Activated CD8-positive, alpha-beta T cell treated with anti-CD3 and anti-CD28 coated beads for 36 hours (primary cell): ENCODE measurements around the gene SNAPC2. TPM values are rescaled to one million over a fixed set of nuclear protein-coding genes. Genes with fewer than 3 reads are reported as not detected.

Source experiments
- ATAC-seq: fragments of 200-7000 bp; cut with Tn5 transposase; one replicate; pipeline ENCODE4 v1.10.0; 2021; ENCODE audit warnings: mild to moderate bottlenecking, moderate library complexity
- CTCF ChIA-PET: fragments of 350-600 bp; sonication (Branson Sonifier 250); formaldehyde crosslinking; loops from one replicate; lab custom pipeline; 2021; ENCODE audit warnings: antibody characterized with exemption; lab: Charles Lee
- POLR2A ChIA-PET: fragments of 350-600 bp; sonication (Branson Sonifier 250); formaldehyde crosslinking; loops from one replicate; lab custom pipeline; 2021; ENCODE audit warnings: antibody characterized with exemption; lab: Charles Lee
- DNase-seq: peaks from one replicate; pipeline ENCODE4 v3.0.0-alpha.2; 2020
- H3K27ac Mint-ChIP-seq: one replicate; pipeline ENCODE4 v1.8.0; 2021; ENCODE audit warnings: mild to moderate bottlenecking, mixed read lengths
- H3K27me3 Mint-ChIP-seq: one replicate; pipeline ENCODE4 v1.8.0; 2021; ENCODE audit warnings: mixed read lengths
- H3K36me3 Mint-ChIP-seq: one replicate; pipeline ENCODE4 v1.8.0; 2021; ENCODE audit warnings: low read depth, mixed read lengths
- H3K4me1 Mint-ChIP-seq: one replicate; pipeline ENCODE4 v1.8.0; 2021; ENCODE audit warnings: low read depth, mixed read lengths
- H3K4me3 Mint-ChIP-seq: one replicate; pipeline ENCODE4 v1.8.0; 2021; ENCODE audit warnings: mild to moderate bottlenecking, moderate library complexity, mixed read lengths
- H3K9me3 Mint-ChIP-seq: one replicate; pipeline ENCODE4 v1.8.0; 2021; ENCODE audit warnings: mixed read lengths
- intact Hi-C: fragments of 100-400 bp; cut with micrococcal nuclease; formaldehyde crosslinking; loops from one replicate; pipeline ENCODE4 v1.10.0; 2022
- total RNA-seq, 2 experiments: library from RNA; stranded (reverse); gene quantifications; one replicate each; pipeline ENCODE4 v1.2.3, GENCODE V29; 2021
- TF ChIP-seq, protein P1 (sequence below): fragments of 200-600 bp; IDR thresholded peaks from one replicate; pipeline ENCODE4 v1.8.0; 2022; ENCODE audit warnings: antibody characterized with exemption, mild to moderate bottlenecking

The SNAPC2 gene
- total RNA-seq, 2 experiments from 2014 or later = 16.0 to 18.2 TPM

DNA sequence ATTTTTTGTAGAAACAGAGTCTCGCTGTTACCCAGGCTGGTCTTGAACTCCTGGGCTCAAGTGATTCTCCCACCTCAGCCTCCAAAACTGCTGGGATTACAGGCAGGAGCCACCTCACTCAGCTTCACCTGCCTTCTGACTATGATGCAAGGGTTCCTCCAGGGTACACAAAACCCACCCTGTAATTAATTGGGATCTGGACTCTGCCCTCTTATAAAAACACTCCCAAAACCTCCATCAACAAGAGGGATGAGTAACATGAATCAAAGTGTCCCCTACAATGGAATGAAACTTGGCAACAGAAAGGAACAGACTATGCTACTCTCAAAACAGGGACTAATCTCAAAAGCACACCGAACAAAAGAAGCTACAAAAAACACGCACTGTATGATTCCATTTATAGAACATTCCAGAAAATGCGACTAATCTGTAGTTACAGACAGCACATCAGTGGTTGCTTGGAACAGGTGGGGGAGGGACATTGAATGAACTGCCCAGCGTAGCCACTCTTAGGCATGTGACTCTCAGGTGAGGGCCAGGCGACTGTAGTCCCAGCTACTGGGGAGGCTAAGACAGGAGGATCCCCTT is 42.8 kb upstream of the SNAPC2 start:
- POLR2A ChIA-PET = interaction anchor here (1.0 to 1.2 kb wide), 2 partner anchors 11 to 24 kb away, joined by 3 read pairs; partner anchors contain the start of gene LRRC8E
- peaks cover 13% of the 10 kb centered on the region for H3K27me3 Mint-ChIP-seq
- DNase-seq (no peak), ATAC-seq (no peak)
- no peak overlapping the region for H3K4me3 Mint-ChIP-seq
- intact Hi-C loops = no loop called here
- H3K4me1 Mint-ChIP-seq = peaks cover 9% of the 10 kb centered on the region
- H3K9me3 Mint-ChIP-seq = no peaks in the 10 kb centered on the region
- H3K27ac Mint-ChIP-seq = no peak overlapping the region
- TF ChIP-seq, protein P1, sequence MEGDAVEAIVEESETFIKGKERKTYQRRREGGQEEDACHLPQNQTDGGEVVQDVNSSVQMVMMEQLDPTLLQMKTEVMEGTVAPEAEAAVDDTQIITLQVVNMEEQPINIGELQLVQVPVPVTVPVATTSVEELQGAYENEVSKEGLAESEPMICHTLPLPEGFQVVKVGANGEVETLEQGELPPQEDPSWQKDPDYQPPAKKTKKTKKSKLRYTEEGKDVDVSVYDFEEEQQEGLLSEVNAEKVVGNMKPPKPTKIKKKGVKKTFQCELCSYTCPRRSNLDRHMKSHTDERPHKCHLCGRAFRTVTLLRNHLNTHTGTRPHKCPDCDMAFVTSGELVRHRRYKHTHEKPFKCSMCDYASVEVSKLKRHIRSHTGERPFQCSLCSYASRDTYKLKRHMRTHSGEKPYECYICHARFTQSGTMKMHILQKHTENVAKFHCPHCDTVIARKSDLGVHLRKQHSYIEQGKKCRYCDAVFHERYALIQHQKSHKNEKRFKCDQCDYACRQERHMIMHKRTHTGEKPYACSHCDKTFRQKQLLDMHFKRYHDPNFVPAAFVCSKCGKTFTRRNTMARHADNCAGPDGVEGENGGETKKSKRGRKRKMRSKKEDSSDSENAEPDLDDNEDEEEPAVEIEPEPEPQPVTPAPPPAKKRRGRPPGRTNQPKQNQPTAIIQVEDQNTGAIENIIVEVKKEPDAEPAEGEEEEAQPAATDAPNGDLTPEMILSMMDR = no peak
- no peaks in the 10 kb centered on the region for H3K36me3 Mint-ChIP-seq
- CTCF ChIA-PET = interaction anchor here (1.1 to 1.7 kb wide), 2 partner anchors 27 to 196 kb away, joined by 3 to 4 read pairs; partner anchors contain the start of genes MAP2K7 and TRAPPC5

DNA sequence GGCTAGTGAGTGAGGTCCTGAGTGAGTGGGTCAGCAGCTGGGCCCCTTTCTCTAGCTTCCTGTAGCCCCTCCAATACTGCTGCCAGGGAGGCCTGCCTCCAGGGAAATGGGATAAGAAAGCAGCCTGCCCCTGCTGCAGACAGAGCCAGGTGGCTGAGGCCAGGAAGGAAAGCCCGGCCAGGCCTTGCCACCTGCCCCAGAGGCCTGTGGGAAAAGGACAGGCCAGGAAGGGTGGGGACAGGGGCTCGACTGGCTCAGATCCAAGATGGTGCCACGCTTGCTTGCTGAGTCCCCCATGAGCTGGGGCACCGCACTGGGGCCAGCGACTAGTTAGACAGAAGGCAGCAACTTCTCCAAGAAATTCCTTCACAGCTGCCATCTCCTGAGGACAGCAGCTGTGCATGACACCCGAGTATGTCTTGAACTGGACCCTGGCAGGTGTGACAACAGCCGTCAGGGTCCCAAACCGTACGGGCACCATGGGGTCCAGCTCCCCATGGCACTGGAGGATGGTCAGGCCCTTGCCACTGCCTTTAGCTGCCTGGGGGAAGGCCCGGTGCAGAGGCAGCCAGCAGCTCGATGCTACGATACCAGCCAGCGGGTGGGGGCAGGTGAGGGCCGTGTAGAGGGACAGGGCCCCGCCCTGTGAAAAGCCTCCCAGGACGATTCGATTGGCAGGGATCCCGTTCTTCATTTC is 40.9 kb upstream of the SNAPC2 start:
- Mint-ChIP-seq H3K9me3 (no peaks in the 10 kb centered on the region), H3K27ac (no peak overlapping the region), H3K36me3 (no peaks in the 10 kb centered on the region), H3K27me3 (peaks cover 4% of the 10 kb centered on the region), H3K4me1 (peaks cover 9% of the 10 kb centered on the region), H3K4me3 (no peak overlapping the region)
- DNase-seq (peak; percentile 29), ATAC-seq (no peak)
- ChIA-PET CTCF (interaction anchor here (1.4 kb wide), 1 partner anchor 10 kb away, joined by 5 read pairs; no protein-coding TSS in a partner anchor), POLR2A (interaction anchor here (0.8 kb wide), 1 partner anchor 10 kb away, joined by 3 read pairs; no protein-coding TSS in a partner anchor)
- TF ChIP-seq, protein P1 = no peak
- intact Hi-C loops = no loop called here

DNA sequence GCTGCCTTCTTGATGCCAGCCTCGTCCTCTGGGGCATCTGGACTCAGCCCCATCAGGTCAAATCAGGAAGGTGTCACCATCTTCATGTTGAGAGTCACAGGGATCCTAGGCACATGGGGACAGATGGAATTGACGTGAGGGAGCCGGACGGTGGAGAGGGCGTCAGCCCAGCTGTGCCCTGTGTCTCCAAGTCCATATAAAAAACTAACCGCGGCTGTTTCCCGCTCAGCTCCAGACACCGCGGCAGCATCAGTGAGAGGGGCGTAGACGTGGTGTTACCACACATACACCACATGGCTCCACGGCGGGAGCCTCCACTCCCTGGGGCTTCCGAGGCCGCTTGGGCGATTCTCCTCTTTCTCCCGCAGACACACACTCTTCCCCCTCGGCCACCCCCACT is 40.3 kb upstream of the SNAPC2 start:
- CTCF ChIA-PET = interaction anchor here (1.4 kb wide), 1 partner anchor 11 kb away, joined by 5 read pairs; no protein-coding TSS in a partner anchor

DNA sequence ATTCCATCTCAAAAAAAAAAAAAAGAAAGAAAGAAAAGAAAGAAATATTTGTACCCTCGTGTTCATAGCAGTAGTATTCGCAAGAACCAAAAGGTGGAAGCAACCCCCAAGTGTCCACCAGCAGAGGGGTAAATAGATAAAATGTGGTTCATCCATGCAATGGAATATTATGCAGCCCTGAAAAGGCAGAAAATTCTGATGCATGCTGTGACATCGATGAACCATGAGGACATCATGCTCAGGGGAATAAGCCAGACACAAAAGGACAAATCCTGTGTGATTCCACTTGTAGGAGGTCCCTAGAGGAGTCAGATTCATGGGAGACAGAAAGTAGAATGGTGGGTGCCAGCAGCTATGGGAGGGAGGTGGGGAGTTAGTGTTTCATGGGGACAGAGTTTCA is 38.2 kb upstream of the SNAPC2 start:
- no peak for DNase-seq
- ATAC-seq = no peak
- H3K4me3 Mint-ChIP-seq = no peak overlapping the region
- no peaks in the 10 kb centered on the region for H3K9me3 Mint-ChIP-seq
- ChIA-PET CTCF (no interaction called here), POLR2A (interaction anchor here (0.7 kb wide), 1 partner anchor 12 kb away, joined by 3 read pairs; no protein-coding TSS in a partner anchor)
- intact Hi-C loops = no loop called here
- no peak overlapping the region for H3K27ac Mint-ChIP-seq
- no peaks in the 10 kb centered on the region for H3K36me3 Mint-ChIP-seq
- H3K4me1 Mint-ChIP-seq = peaks cover 2% of the 10 kb centered on the region
- TF ChIP-seq, protein P1 = no peak
- no peaks in the 10 kb centered on the region for H3K27me3 Mint-ChIP-seq

More for the DNA sequence above, 40.3 kb upstream of the SNAPC2 start:
- Mint-ChIP-seq H3K9me3 (no peaks in the 10 kb centered on the region), H3K27ac (no peak overlapping the region), H3K36me3 (no peaks in the 10 kb centered on the region), H3K4me1 (peaks cover 5% of the 10 kb centered on the region), H3K27me3 (no peaks in the 10 kb centered on the region), H3K4me3 (no peak overlapping the region)
- ATAC-seq = no peak
- TF ChIP-seq, protein P1 = no peak
- intact Hi-C loops = no loop called here
- DNase-seq = peak; percentile 21
- POLR2A ChIA-PET = no interaction called here

DNA sequence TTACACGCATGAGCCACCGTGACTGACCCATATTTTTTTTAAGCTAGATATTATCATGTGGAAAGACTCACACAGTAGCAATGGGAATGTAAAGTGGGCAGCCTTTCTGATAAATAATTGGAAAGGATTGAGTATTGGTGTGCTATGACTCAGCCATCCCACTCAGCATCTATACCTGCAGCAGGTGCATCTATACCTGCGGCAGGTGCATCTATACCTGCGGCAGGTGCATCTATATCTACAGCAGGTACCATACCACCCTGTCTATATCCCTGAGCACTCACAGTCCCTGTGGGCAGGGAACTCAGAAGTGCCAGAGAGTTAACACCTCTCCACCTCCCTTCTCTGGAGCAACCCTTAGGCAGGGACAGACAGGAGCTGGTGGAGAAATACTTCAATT is 37.0 kb upstream of the SNAPC2 start:
- no peak overlapping the region for H3K4me3 Mint-ChIP-seq
- no peaks in the 10 kb centered on the region for H3K36me3 Mint-ChIP-seq
- peaks cover 1% of the 10 kb centered on the region for H3K27me3 Mint-ChIP-seq
- ChIA-PET POLR2A (no interaction called here), CTCF (no interaction called here)
- no peaks in the 10 kb centered on the region for H3K9me3 Mint-ChIP-seq
- DNase-seq (no peak), ATAC-seq (no peak)
- intact Hi-C loops = no loop called here
- peaks cover 2% of the 10 kb centered on the region for H3K4me1 Mint-ChIP-seq
- H3K27ac Mint-ChIP-seq = no peak overlapping the region
- TF ChIP-seq, protein P1 = no peak
